ENCODE results near the gene MAEL.

The MAEL gene

DNA sequence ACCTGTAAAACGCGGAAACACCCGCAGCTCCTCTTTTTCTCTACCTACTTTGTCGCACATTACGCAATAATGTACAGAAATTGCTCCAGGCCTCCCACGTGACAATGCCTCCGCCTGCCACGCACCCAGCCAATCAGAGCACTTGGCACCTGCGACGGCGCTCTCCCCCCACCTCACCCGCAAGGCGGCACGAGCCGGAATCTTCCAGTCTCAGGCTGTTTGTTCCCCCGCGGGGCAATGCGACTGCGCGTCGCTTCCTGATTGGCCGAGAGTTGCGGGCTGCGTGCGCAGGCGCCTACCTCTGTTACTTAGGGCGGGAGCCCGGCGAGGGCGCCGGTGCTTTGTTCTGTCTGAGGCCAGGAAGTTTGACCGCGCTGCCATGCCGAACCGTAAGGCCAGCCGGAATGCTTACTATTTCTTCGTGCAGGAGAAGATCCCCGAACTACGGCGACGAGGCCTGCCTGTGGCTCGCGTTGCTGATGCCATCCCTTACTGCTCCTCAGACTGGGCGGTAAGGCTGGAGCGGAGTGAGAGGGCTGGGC is at the start of gene MAEL:
MAEL (plus strand) TSS at position 307 of the 542 bp plus-strand sequence; CDS start at position 380, 73 bp downstream.
- DNase-seq = no peak

DNA sequence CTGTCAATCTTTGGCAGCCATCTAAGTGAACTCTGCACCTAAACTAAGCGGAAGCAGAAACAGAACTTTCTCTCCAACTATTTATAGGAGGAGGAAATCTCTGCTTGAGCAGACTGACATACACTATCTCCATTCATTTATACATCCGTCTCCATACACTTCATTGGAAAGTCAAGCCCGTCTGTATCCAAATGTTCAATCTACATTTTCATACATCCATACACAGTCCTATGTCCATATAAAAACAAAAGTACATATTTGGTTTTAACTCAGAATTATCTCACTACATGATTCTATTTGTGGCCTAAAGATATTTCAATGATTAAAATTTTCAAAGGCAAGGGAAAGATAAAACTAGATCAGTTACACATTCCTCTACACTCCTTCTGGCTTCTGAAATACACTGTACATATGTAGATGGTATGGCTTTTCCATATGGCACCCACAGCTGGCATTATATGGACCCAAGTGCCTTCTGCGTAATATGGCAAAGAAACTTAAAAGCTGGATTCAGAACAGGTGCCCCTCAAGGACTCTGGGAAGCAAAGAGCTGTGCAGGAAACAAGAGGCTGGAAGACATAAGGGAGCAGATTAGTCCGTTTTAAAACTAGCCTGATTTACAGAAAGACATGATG is 49.2 kb upstream of the MAEL start:
- DNase-seq = no peak

DNA sequence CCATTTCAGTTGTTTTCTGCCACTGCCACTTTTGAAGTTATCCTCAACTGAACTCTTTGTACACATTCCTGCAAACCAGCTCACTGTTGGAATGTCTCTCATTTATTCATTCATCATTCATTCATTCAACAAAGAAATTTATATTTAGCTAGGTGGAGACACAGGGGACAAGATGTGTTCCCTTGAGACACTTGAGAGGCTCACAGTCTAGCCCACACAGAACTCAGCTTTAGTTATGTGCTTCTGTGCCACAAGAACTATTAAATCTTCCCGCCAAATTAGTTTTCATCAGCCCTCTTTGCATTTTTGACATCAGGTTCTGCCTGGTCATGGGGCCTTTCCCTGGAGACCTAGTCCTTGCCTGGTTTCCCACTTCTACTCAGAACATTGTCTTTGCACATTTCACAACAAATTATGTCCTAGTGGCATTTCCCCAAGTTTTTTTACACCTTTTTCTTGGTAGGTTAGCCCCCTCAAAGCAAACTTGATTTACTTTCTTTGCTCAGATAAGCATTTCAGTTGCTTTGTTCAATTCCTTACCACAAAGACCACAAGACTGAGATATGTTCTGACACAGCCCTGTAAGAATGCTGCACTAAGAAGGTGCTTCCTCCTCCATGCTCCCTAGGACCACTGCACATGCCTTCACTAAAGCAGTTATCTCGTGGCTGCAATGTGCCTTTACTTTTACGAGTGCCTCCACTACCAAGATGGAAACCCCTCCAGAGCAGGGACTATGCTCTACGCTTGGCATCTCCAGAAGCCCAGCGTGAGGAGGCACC is 44.7 kb upstream of the MAEL start:
- peak; percentile 49 for DNase-seq

DNA sequence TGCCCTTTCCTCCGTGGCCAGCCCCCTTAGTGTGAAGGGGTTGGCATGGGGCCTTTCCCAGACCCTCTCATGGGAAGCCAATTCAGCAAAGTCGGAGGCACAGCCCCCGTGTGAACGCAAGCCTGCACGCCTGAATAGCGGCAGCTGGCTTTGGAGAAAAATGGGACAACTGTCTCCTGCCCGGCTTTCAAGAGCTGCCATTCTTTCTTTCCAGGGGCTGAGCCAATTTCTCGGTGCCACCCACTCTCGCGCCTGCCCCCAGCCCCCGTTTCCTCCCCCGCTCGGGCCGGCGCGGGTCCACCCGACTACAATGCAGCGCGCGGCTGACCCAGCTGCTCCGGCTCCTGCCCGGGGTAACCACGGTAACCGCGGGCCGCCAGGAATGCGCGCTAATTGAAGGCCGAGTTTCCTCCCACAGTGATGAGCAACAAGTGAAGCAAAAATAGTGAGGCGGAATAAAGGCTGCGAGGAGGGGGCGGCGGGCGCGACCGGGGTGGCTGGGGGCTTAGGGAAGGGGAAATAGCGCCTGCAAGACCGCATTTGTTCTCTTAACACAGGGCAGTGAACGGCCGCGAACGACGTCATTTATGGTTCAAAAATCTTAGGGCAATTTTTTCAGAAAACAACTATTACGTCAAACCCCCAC is 41.6 kb upstream of the MAEL start:
- DNase-seq = peak; percentile 10

DNA sequence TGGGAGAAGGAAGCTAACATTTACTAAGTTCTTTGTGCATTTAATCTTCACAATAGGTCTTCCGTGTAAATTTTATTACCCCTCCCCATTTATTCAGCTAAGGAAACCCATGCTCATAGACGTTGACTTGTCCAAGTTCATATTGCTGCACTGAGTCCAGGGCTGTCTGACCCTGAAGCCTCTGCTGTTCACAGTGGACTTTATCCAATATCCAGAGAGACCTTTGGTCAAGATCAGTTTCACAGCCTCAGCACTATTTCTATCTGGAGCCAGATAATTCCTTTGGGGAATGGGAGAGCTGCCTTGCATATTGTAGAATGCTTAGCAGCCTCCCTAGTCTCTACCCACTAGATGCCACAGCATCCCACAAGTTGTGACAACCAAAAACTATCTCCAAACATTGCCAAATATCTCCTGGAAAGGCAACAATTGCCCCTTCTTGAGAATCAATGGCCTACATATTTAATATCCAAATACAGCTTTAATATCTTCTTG is 40.2 kb upstream of the MAEL start:
- no peak for DNase-seq

DNA sequence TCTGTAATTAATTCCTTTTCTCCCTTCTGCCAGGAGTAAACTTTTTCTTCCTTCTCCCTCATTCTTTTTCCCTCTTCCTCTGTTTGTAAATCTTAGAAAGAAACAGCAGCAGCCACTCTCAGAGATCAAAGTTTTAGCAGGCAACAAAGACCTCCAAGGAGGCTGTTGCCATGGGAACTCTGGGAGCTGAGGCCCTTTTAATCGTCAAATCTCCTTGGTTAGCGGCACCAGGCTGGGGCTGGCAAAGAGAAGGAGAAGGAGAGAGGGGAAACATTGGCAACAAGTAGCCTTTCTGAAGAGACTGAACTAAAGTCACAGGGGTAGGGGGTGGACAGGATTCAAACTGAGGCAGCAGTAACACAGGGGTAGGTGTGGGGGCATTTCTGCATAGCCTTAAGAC is 38.9 kb upstream of the MAEL start:
- no peak for DNase-seq

DNA sequence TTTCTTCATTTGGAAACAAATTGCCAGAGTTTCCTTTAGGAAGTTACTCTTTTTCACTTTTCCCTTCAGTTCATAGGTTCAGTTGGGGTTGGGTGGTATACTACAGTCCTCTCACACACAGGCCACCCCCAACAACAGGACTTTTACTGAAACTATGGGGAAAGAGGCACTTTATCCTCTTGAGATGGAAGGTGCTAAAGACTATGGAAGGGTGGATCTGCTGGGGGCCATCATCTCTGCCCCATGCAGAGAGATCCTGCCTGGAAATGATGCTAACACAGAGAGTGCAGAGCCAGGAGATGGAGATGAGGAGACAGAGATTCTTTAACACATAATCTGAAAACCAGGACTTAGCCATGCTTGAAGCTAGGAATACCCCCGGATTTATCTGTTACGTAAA is 38.0 kb upstream of the MAEL start:
- no peak for DNase-seq

DNA sequence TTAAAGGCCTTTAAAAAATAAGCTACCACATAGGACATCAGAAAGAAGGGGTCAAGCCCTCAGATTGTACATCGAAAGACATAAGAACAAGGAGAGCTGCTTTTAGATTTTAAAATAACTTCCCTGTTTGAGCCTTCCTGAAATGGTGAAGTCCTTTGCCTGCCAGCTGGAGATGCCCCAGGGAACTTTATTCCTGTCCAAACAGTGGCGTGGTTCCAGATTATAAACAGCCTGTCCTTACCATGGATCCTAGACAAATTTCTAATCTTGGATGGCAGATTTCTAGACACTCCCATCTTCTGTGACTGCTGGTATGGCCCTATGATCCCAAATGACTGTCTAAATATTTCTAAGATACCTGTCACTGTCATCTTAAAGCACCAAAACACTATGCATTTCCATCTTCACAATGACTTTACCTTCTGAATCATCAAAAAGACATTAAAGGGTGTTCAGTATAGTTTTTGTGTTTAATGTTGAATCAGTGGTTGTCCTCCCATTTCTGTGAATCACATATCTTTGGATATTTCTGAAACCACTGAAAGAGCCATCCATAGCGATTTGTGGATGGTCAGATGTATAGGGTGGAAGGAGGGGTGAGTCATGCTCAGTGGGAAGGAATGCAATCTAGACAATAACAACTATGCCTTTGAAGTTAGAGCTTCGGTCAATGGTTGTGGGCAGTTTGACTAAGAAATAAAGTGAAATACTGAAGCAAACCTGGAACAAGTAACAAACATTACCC is 36.9 kb upstream of the MAEL start:
- DNase-seq = no peak

DNA sequence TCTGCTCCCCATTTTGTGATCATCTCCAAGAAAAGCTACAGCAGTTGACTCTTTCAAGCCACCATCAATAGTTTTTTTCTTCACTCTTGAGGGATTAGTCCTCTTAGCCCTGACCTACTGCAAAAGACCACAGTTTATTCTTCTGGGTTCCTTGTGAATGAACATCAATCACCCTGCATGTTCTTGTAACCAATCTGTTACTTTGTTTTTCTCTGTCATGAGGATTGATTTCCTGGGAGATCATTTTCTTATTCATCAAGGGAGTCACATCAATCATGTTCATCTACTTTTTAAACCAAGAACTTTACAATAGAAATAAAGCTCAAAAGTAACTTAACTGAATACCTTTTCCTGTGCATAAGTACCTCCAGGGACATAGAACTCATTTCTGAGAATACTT is 35.6 kb upstream of the MAEL start:
- no peak for DNase-seq

DNA sequence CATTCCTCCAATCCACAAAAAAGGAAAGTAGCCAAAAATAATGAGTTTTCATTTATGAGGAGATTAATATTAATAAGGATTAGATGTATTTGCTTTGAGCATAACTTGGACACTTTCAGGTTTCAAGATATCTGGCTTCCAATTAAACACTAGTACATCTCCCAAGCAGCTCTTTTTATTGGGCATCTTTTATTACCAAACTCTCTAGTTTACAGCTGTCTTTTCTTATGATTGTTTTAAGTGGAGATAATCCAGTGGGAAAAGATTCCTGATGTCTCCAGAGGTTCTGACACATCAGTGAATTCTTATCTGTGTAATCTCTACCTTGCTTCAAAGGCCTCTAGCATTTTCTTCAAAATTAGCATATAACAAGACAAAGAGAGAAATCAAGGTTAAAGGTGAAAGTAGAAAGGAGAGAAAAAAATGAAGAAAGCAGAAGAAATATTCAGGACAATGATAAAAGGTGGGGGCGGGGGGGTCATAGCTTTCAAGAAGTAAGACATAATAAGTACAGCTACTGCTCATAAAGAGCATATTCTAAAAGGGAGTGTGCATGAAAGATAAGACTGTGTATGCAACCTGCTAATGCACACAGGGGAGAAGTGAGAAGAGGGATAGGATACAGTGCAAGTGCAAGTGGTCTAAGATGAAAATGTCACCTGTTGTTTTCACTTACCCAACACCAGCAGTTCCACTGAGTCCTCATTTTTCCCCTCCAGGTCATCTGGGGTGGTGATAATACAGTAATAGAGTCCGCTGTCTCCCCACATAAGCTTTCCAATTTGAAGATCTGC is 32.8 kb upstream of the MAEL start:
- DNase-seq = no peak

DNA sequence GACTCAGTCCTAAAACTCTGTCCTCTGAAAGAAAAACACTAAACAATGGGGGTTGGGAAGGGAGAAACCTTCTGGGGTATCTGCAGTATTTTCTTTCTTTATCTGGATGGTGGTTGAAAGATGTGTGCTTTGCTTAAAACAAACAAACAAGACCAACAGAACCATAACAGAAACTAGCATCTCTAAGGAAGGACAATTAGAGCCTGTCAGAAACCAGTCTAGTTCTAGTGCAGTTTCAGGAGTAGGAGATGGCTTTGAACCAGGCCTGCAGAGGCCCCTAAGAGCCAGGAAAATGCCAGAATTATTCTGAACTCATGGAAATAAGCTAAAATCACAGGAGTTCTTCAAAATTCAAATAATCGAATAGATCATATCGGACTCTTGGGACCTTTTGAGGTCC is 32.2 kb upstream of the MAEL start:
- no peak for DNase-seq

DNA sequence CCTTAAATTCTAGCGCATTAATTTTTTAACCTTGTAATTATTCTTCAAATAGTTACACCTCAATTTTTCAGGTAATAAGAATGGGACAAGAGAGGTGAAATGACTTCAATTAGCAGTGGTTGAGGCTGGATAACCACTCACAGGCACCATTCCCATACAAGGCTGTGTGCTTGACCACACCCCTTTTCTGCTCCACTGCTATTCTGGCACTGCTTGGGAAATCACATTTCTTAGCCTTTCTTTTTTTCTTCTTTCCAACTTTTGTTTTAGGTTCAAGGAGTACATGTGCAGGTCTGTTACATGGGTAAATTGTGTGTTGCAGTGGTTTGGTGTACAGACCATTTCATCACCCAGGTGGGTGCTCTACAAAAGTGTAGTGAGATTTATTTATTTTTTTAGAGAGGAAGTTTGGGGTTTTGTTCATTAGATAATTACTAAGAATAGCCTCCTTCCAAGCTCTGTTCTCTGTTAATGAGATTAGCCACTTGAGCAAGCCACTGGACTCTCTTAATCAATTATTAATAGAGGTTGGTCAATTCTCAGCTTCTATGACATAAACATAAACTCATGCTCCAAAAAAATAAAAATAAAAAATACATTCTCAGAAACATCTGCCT is 28.1 kb upstream of the MAEL start:
- DNase-seq = no peak

DNA sequence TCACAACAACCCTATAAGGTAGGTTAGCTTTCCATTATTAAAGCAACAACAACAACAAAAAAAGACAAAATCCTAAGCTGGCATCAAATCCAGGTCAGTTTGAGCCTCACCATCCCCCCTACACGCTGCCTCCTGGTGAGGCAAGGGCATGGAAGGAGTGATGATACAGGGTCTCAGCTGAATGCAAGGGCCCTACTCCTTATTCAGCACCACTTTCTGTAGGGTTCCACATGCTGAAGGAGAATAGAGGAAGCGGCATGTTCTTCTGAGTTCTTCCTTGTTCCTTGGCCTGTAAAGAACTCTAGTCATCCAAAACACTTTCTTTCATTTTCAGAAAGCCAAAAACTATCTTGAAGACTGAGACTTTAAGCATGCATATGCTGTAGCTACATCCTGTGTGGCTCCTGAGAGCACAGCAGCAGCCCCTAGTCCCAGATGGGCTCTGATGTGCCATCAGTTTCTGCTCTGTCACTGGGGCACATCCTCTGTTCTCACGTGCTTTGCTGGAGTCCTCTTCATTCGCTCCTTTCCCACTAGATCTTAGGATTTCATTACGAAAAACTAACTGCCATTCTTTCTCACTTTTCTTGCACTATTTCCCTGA is 19.9 kb upstream of the MAEL start:
- DNase-seq = no peak

DNA sequence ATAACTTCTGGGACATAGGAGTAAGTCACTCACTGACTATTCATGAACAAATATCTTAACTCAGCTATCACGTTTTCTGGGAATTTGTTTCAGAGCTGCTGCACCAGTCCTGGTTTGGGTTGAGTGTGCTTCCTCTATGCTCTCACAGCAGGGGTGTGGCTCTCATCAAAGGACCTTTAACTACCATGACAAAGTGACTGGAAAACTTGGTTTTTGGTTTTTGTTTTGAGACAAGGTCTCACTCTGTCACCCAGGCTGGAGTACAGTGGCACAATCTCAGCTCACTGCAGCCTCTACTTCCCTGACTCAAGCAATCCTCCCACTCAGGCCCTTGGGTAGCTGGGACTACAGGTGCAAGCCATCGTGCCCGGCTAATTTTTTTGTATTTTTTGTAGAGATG is 17.8 kb upstream of the MAEL start:
- DNase-seq = no peak

DNA sequence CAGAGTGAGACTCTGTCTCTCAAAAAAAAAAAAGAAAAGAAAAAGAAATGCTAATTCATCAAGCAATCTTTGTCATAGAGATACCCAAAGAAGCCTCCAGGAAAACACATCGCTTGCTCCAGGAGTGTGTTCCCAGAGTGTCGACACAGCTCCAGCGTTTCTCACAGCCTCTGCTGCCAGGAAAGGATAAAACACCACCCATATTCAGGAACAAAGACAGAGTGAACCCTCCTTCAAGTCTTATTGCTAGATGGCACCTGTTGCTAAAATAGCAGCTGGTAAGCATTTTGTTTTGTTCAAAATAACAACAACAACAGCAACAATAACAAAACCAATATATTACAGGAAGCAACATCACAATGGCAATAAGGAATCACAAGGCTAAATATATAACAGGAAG is 16.9 kb upstream of the MAEL start:
- DNase-seq = no peak

DNA sequence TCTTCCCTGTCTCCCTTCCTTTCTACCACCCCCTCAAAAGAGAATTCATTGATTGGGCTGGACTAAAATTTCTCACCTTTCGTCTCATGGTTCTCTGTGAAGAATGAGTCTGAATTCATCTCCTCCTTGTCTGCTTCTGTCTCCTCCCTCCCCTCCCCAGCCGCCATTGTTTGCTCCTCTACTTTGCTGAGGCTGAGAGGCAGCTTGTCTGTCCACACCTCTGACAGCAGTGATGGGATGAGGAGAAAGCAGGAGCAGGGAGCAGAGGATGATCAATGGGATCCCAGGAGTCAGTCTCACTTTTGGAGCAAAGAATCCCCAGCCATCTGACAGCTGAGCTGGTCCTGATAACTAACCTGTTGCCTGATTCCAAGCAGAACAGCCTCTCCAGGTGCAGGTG is 16.3 kb upstream of the MAEL start:
- no peak for DNase-seq

DNA sequence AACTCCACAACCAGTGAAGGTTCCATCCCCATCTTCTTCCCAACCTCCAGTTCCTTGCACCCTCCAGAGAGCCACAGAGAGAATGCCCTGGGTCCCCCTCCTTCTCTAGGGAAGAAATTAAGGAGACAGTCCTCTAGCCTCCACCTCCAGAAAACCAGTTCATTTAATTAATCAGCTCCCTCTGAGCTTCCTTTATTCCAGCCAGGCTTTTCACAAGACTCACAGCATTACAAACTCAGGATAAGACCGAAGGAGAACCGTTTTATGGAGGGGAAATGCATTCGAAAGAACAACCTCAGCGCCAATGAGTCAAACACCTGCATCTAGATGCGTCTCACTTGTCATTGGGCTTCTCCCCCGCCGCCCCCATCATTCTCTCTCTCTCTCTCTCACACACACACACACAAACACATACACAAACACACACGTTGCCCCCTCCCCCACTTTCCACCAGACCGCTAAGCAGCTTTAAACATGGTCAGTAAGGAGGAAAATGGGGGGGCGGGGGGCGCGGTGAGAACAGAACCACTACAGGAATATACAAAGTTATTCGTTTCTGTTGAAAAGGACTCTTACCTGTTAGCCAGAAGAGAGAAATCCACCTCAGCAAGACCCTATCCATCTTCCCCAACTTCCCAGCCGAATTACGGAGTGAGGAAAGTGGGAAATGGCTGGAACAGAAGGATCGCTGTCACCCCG is 14.3 kb upstream of the MAEL start:
- DNase-seq = no peak

DNA sequence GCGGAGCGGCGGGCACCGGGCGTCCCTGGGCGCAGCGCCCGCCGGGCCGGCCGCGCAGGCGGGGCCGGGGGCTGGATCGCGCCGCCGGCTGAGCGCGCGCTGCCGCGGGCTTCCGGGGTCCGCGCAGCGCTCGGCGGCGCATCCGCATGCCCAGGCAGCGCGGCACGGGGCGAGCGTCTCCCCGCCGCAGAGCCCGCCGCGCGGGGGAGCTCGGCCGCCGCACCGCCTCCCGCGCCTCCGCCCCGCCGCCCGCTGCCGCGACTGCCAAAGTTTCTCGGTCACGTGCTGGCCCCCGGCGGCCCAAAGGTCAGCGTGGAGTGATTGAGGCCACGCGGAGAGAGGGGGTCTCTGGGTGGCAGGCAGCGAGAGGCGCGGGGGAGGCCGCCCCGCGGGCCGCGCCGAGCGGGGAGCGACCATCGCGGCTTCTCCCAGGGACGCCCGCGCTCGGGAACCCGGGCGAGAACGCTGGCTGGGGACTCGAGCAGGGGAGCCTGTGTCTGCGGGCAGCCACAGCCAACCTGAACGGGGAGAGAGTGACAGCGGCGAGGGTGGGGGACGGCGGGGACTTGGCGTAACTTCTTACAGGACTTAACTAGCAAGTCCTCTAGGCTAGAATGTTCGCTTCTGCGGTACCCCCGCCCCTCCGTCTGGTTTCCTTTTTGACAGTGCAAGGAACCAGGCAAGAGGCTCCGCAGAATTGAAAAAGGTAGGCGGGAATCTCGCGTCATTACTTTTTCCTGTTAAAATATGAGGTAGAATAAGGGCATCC is 13.5 kb upstream of the MAEL start, which contains the start of gene ILDR2:
ILDR2 (minus strand) TSS at position 180 of the 769 bp plus-strand sequence. CDS start 272 bp downstream, outside the sequence.
- no peak for DNase-seq

DNA sequence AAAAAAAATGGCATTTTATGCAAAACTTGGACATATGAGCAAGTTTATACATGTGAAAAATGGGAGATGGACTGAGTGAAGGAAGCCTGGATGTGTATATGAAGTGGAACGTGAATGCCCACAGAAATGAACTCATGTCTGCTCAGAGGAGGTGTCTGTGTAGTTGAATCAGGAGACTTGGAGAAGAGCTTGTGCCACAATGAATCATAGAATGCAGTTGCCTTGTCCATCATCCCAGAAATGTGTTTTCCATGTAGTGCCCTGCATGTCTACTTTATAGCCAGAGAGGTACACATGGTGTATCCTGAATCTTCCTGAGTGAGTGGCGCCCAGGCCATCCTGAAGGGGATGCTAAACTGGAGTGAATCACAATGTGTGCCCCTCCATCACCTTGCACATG is 11.1 kb upstream of the MAEL start:
- no peak for DNase-seq

DNA sequence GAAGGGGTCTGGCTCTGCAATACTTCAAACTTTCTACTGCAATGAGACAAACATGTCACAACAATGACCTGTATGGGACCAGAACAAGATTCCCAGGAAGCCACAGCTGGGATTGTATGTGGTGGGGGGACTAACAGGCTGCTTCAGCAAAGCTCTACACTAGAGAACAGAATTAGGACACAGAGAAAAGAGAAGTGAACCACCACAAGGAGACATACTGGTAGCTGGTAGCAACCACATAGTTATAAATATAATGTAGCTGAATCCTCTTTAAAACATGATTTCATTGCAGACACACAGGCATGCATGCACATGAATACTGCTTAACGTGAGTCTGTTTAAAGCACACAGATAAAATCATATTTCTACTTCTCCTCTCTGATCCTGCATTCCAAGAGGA is 10.3 kb upstream of the MAEL start:
- no peak for DNase-seq
